ENCODE data around the gene GPC5.

GPC5 gene

GRCh38 chr13:91592056-91593014 lies 193.9 kb downstream of the GPC5 start:
- no peak overlapping the region for H3K27ac Mint-ChIP-seq
- CTCF ChIA-PET: no interaction called here

GRCh38 chr13:91593456-91593855 lies 195.0 kb downstream of the GPC5 start:
- H3K36me3 Mint-ChIP-seq: no peaks in the 10 kb centered on the region
- DNase-seq: no peak
- no peaks in the 10 kb centered on the region for H3K4me1 Mint-ChIP-seq
- H3K27ac Mint-ChIP-seq: no peak overlapping the region
- H3K9me3 Mint-ChIP-seq: no peaks in the 10 kb centered on the region
- H3K27me3 Mint-ChIP-seq: no peaks in the 10 kb centered on the region
- no peak overlapping the region for H3K4me3 Mint-ChIP-seq
- CTCF ChIA-PET: no interaction called here

More at GRCh38 chr13:91592056-91593014, 193.9 kb downstream of the GPC5 start:
- H3K4me3 Mint-ChIP-seq: no peak overlapping the region
- no peaks in the 10 kb centered on the region for H3K4me1 Mint-ChIP-seq
- H3K36me3 Mint-ChIP-seq: no peaks in the 10 kb centered on the region
- H3K9me3 Mint-ChIP-seq: no peaks in the 10 kb centered on the region
- H3K27me3 Mint-ChIP-seq: no peaks in the 10 kb centered on the region
- DNase-seq: no peak

- CTCF ChIA-PET: no interaction called here
- Mint-ChIP-seq H3K4me3 (no peak overlapping the region), H3K36me3 (no peaks in the 10 kb centered on the region), H3K9me3 (no peaks in the 10 kb centered on the region), H3K4me1 (no peaks in the 10 kb centered on the region), H3K27me3 (no peaks in the 10 kb centered on the region), H3K27ac (no peak overlapping the region)
- no peak for DNase-seq
Observed at GRCh38 chr13:91594061-91594460, 195.6 kb downstream of the GPC5 start.

GRCh38 chr13:91595677-91596076 lies 197.3 kb downstream of the GPC5 start:
- DNase-seq: no peak
- Mint-ChIP-seq H3K27me3 (no peaks in the 10 kb centered on the region), H3K36me3 (no peaks in the 10 kb centered on the region), H3K27ac (no peak overlapping the region), H3K4me3 (no peak overlapping the region), H3K4me1 (no peaks in the 10 kb centered on the region), H3K9me3 (no peaks in the 10 kb centered on the region)
- CTCF ChIA-PET: no interaction called here

- DNase-seq: no peak
- no peaks in the 10 kb centered on the region for H3K4me1 Mint-ChIP-seq
- no peak overlapping the region for H3K27ac Mint-ChIP-seq
- H3K36me3 Mint-ChIP-seq: no peaks in the 10 kb centered on the region
- no peaks in the 10 kb centered on the region for H3K9me3 Mint-ChIP-seq
- H3K4me3 Mint-ChIP-seq: no peak overlapping the region
- CTCF ChIA-PET: no interaction called here
- no peaks in the 10 kb centered on the region for H3K27me3 Mint-ChIP-seq
Observed at GRCh38 chr13:91596842-91597241, 198.4 kb downstream of the GPC5 start.

- Mint-ChIP-seq H3K4me1 (no peaks in the 10 kb centered on the region), H3K9me3 (no peaks in the 10 kb centered on the region), H3K27me3 (no peaks in the 10 kb centered on the region), H3K27ac (no peak overlapping the region), H3K36me3 (no peaks in the 10 kb centered on the region), H3K4me3 (no peak overlapping the region)
- no peak for DNase-seq
- CTCF ChIA-PET: interaction anchor here (0.8 kb wide), 1 partner anchor 123 kb away, joined by 3 read pairs; no protein-coding TSS in a partner anchor
Observed at GRCh38 chr13:91598655-91599054, 200.2 kb downstream of the GPC5 start.

GRCh38 chr13:91601273-91601672 lies 202.9 kb downstream of the GPC5 start:
- Mint-ChIP-seq H3K4me3 (no peak overlapping the region), H3K9me3 (no peaks in the 10 kb centered on the region), H3K4me1 (no peaks in the 10 kb centered on the region), H3K36me3 (no peaks in the 10 kb centered on the region), H3K27ac (no peak overlapping the region), H3K27me3 (no peaks in the 10 kb centered on the region)
- DNase-seq: no peak
- CTCF ChIA-PET: no interaction called here

- CTCF ChIA-PET: no interaction called here
- no peaks in the 10 kb centered on the region for H3K27me3 Mint-ChIP-seq
- H3K36me3 Mint-ChIP-seq: no peaks in the 10 kb centered on the region
- no peaks in the 10 kb centered on the region for H3K9me3 Mint-ChIP-seq
- H3K4me3 Mint-ChIP-seq: no peak overlapping the region
- H3K27ac Mint-ChIP-seq: no peak overlapping the region
- no peak for DNase-seq
- H3K4me1 Mint-ChIP-seq: no peaks in the 10 kb centered on the region
Observed at GRCh38 chr13:91601807-91602206, 203.4 kb downstream of the GPC5 start.

- Mint-ChIP-seq H3K36me3 (no peaks in the 10 kb centered on the region), H3K4me1 (no peaks in the 10 kb centered on the region), H3K9me3 (no peaks in the 10 kb centered on the region), H3K27me3 (no peaks in the 10 kb centered on the region), H3K27ac (no peak overlapping the region), H3K4me3 (no peak overlapping the region)
- CTCF ChIA-PET: no interaction called here
- no peak for DNase-seq
Observed at GRCh38 chr13:91609353-91609752, 210.9 kb downstream of the GPC5 start.

- Mint-ChIP-seq H3K27ac (no peak overlapping the region), H3K9me3 (no peaks in the 10 kb centered on the region), H3K27me3 (no peaks in the 10 kb centered on the region), H3K4me3 (no peak overlapping the region), H3K36me3 (no peaks in the 10 kb centered on the region), H3K4me1 (no peaks in the 10 kb centered on the region)
- CTCF ChIA-PET: no interaction called here
- DNase-seq: no peak
Observed at GRCh38 chr13:91618315-91618714, 219.9 kb downstream of the GPC5 start.

- Mint-ChIP-seq H3K27me3 (no peaks in the 10 kb centered on the region), H3K27ac (no peak overlapping the region)
Observed at GRCh38 chr13:91620670-91621141, 222.3 kb downstream of the GPC5 start.

GRCh38 chr13:91621161-91621560 lies 222.7 kb downstream of the GPC5 start:
- H3K36me3 Mint-ChIP-seq: no peaks in the 10 kb centered on the region
- no peak overlapping the region for H3K4me3 Mint-ChIP-seq
- no peaks in the 10 kb centered on the region for H3K9me3 Mint-ChIP-seq
- H3K4me1 Mint-ChIP-seq: no peaks in the 10 kb centered on the region
- H3K27ac Mint-ChIP-seq: no peak overlapping the region
- no peaks in the 10 kb centered on the region for H3K27me3 Mint-ChIP-seq
- CTCF ChIA-PET: no interaction called here
- no peak for DNase-seq

More at GRCh38 chr13:91620670-91621141, 222.3 kb downstream of the GPC5 start:
- no peaks in the 10 kb centered on the region for H3K9me3 Mint-ChIP-seq
- no peak for DNase-seq
- H3K4me3 Mint-ChIP-seq: no peak overlapping the region
- CTCF ChIA-PET: no interaction called here
- no peaks in the 10 kb centered on the region for H3K4me1 Mint-ChIP-seq
- no peaks in the 10 kb centered on the region for H3K36me3 Mint-ChIP-seq

GRCh38 chr13:91621963-91622362 lies 223.5 kb downstream of the GPC5 start:
- Mint-ChIP-seq H3K4me1 (no peaks in the 10 kb centered on the region), H3K27me3 (no peaks in the 10 kb centered on the region), H3K36me3 (no peaks in the 10 kb centered on the region), H3K4me3 (no peak overlapping the region), H3K27ac (no peak overlapping the region), H3K9me3 (no peaks in the 10 kb centered on the region)
- CTCF ChIA-PET: no interaction called here
- no peak for DNase-seq

GRCh38 chr13:91622778-91623550 lies 224.5 kb downstream of the GPC5 start:
- Mint-ChIP-seq H3K27ac (no peak overlapping the region), H3K9me3 (no peaks in the 10 kb centered on the region), H3K27me3 (no peaks in the 10 kb centered on the region), H3K4me3 (no peak overlapping the region), H3K36me3 (no peaks in the 10 kb centered on the region), H3K4me1 (no peaks in the 10 kb centered on the region)
- DNase-seq: no peak
- CTCF ChIA-PET: no interaction called here
